OCI-LY1 (cell line): ENCODE results near the gene C2orf42.

Experiments used
- EZH2 ChIP-seq: fragments of 200-600 bp; sonication (generic), shearing (Covaris generic); IDR thresholded peaks from 2 replicates; pipeline ENCODE4 v1.8.0; 2017; ENCODE audit warnings: borderline replicate concordance, mixed run types, mild to moderate bottlenecking, antibody characterized with exemption, low read length, moderate library complexity, mixed read lengths
- TF ChIP-seq, protein P1 (sequence below): fragments of 200-600 bp; sonication (generic), shearing (Covaris generic); IDR thresholded peaks from 2 replicates; pipeline ENCODE4 v1.5.1; 2017; ENCODE audit warnings: mild to moderate bottlenecking, antibody characterized with exemption, low read length, moderate library complexity, mixed read lengths

DNA sequence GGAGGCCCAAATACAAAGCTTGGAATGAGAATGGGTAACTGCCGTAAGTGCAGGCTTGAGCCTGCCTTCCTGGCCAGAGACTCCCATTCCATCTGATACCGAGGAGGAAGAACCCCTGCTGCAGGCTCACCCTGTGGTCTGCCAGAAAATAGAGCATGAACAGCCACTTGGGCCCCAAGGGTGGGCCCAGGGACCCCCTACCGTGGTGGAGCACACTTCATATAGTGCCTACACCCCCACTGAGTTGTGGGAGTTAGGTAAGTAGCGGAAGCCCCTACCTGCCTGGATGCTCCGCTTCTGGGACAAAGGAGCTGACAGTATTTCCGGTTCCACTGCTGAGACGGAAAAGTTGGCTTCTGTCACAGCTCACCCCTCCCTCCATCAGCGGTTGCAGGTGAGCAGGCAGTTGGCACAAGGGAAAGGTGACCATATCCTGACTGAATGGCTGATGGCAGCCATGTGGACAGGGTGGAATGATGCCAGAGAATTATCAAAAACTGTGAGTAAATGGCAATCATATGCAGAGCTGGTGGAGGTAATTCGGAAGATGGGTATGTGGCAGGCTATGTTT is 11.5 kb upstream of the C2orf42 start:
- no peak for TF ChIP-seq EZH2
- TF ChIP-seq, protein P1, sequence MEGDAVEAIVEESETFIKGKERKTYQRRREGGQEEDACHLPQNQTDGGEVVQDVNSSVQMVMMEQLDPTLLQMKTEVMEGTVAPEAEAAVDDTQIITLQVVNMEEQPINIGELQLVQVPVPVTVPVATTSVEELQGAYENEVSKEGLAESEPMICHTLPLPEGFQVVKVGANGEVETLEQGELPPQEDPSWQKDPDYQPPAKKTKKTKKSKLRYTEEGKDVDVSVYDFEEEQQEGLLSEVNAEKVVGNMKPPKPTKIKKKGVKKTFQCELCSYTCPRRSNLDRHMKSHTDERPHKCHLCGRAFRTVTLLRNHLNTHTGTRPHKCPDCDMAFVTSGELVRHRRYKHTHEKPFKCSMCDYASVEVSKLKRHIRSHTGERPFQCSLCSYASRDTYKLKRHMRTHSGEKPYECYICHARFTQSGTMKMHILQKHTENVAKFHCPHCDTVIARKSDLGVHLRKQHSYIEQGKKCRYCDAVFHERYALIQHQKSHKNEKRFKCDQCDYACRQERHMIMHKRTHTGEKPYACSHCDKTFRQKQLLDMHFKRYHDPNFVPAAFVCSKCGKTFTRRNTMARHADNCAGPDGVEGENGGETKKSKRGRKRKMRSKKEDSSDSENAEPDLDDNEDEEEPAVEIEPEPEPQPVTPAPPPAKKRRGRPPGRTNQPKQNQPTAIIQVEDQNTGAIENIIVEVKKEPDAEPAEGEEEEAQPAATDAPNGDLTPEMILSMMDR: no peak
